HG02759 (cell line): ENCODE data around the gene CCSAP.
A peak's percentile ranks its signal among the peaks of the same experiment; 100 is the strongest.

ENCODE experiments used
- ATAC-seq: cut with Tn5 transposase; IDR thresholded peaks from one replicate; pipeline ENCODE4 v1.9.1; 2021; ENCODE audit warnings: mild to moderate bottlenecking, moderate library complexity; ENCODE audit not compliant: unreplicated experiment

CCSAP gene

GRCh38 chr1:229365569-229365968 lies 22.7 kb upstream of the CCSAP start:
- ATAC-seq, result no peak

GRCh38 chr1:229364207-229365065 lies 21.6 kb upstream of the CCSAP start:
- no peak for ATAC-seq

GRCh38 chr1:229363723-229364122 lies 20.9 kb upstream of the CCSAP start:
- no peak for ATAC-seq

GRCh38 chr1:229360420-229360819 lies 17.6 kb upstream of the CCSAP start:
- no peak for ATAC-seq

- no peak for ATAC-seq
Observed at GRCh38 chr1:229355661-229356060, 12.8 kb upstream of the CCSAP start.

GRCh38 chr1:229354226-229354625 lies 11.4 kb upstream of the CCSAP start:
- ATAC-seq, result no peak

GRCh38 chr1:229352975-229353374 lies 10.1 kb upstream of the CCSAP start:
- ATAC-seq, result no peak

GRCh38 chr1:229349463-229350385 lies 6.9 kb upstream of the CCSAP start:
- ATAC-seq, result no peak

GRCh38 chr1:229347528-229347927 lies 4.7 kb upstream of the CCSAP start:
- no peak for ATAC-seq

- no peak for ATAC-seq
Observed at GRCh38 chr1:229344937-229345684, 2.3 kb upstream of the CCSAP start.

- no peak for ATAC-seq
Observed at GRCh38 chr1:229344139-229344538, 1.3 kb upstream of the CCSAP start.

- ATAC-seq, result peak; percentile 76
Observed at GRCh38 chr1:229341774-229342655, 832 bp downstream of the CCSAP start.

GRCh38 chr1:229340496-229340895 lies 2.4 kb downstream of the CCSAP start:
- no peak for ATAC-seq

GRCh38 chr1:229339520-229339919 lies 3.3 kb downstream of the CCSAP start:
- ATAC-seq, result no peak

- ATAC-seq, result no peak
Observed at GRCh38 chr1:229339086-229339485, 3.8 kb downstream of the CCSAP start.

GRCh38 chr1:229336345-229336744 lies 6.5 kb downstream of the CCSAP start:
- ATAC-seq, result no peak

GRCh38 chr1:229334716-229335115 lies 8.1 kb downstream of the CCSAP start:
- ATAC-seq, result no peak

- ATAC-seq, result no peak
Observed at GRCh38 chr1:229334269-229334668, 8.6 kb downstream of the CCSAP start.

GRCh38 chr1:229328598-229329362 lies 14.1 kb downstream of the CCSAP start:
- no peak for ATAC-seq
